Measurements from ENCODE around the gene VDAC2. TPM values are rescaled to one million over a fixed set of nuclear protein-coding genes. Genes with fewer than 3 reads are reported as not detected.

The VDAC2 gene
- 100 to 1,000 TPM; 314 to 546 (median 399) TPM for total RNA-seq
- polyA plus RNA-seq, result 100 to 1,000 TPM; 391 to 770 (median 432) TPM
- long read RNA-seq, donor 1, transcript VDAC2-203 (10 exons, 1,557 nt), result major isoform, 286 of 298 reads
- long read RNA-seq, donor 1, partial matches to known transcripts, result 6 of 298 reads
- long read RNA-seq, donor 1, other reads (novel, unspliced or antisense), result 6 of 298 reads
- long read RNA-seq, donor 2, transcript VDAC2-203 (10 exons, 1,557 nt), result major isoform, 567 of 613 reads
- long read RNA-seq, donor 2, partial matches to known transcripts, result 29 of 613 reads
- long read RNA-seq, donor 2, other reads (novel, unspliced or antisense), result 17 of 613 reads

- WGBS, 3 donors, result 0% methylated on average over 40 to 80 of the region's 80 CpGs
- peaks cover 55% of the 10 kb centered on the region for H3K4me1 ChIP-seq
Measured at GRCh38 chr10:75210282-75211006, at the start of gene VDAC2. VDAC2 (plus strand) TSS chr10:75210796; CDS start chr10:75211159, 363 bp downstream.

GRCh38 chr10:75165684-75166622, 44.6 kb upstream of the VDAC2 start:
- H3K27me3 ChIP-seq (ENCODE audit: insufficient read depth in 3 of 3, low read length in 2 of 3), result no peaks in the 10 kb centered on the region
- peaks cover 0 to 40% of the 10 kb centered on the region in 2 donors for H3K36me3 ChIP-seq (ENCODE audit: insufficient read depth in 1 of 2, low read depth in 1 of 2)
- H3K4me1 ChIP-seq, result peaks cover 39% of the 10 kb centered on the region
- H3K9me3 ChIP-seq, result no peaks in the 10 kb centered on the region
- ATAC-seq (no peak), DNase-seq (no peak)
- H3K4me3 ChIP-seq, result no peak overlapping the region
- 74 to 84% (median 78%) methylated on average over 2 of the region's 2 CpGs for WGBS, 3 donors
- no peak for TF ChIP-seq CTCF (IDR thresholded peaks at IDR 0.05)
- intact Hi-C loops (cut with DNase I), result no loop called here
- peak overlapping the region; percentile 47 for H3K27ac ChIP-seq

More at GRCh38 chr10:75210282-75211006, at the start of gene VDAC2:
- peak; percentile 94 to 97 (median 95) for ATAC-seq
- H3K36me3 ChIP-seq (ENCODE audit: insufficient read depth in 1 of 2, low read depth in 1 of 2), result peaks cover 3 to 39% of the 10 kb centered on the region in 2 donors
- intact Hi-C loops (cut with DNase I), result loop anchor here (2.0 to 5.0 kb wide), 2 partner anchors 98 to 100 kb away; partner anchors contain the start of gene SAMD8 (in 2 of the 2)
- H3K4me3 ChIP-seq, result peak within 1 kb of the TSS; percentile 97
- H3K9me3 ChIP-seq, result no peaks in the 10 kb centered on the region
- peak within 1 kb of the TSS; percentile 100 for H3K27ac ChIP-seq
- no peaks in the 10 kb centered on the region for H3K27me3 ChIP-seq (ENCODE audit: insufficient read depth in 3 of 3, low read length in 2 of 3)
- TF ChIP-seq CTCF (IDR thresholded peaks at IDR 0.05), result no peak
- DNase-seq, result peak; percentile 92 to 97

- DNase-seq (no peak), ATAC-seq (no peak)
- Histone ChIP-seq H3K4me1 (peaks cover 39% of the 10 kb centered on the region), H3K9me3 (no peaks in the 10 kb centered on the region), H3K27ac (peak overlapping the region; percentile 47), H3K36me3 (ENCODE audit: insufficient read depth in 1 of 2, low read depth in 1 of 2) (peaks cover 0 to 45% of the 10 kb centered on the region in 2 donors), H3K4me3 (no peak overlapping the region), H3K27me3 (ENCODE audit: insufficient read depth in 3 of 3, low read length in 2 of 3) (no peaks in the 10 kb centered on the region)
- WGBS, 3 donors, result 86 to 97% (median 94%) methylated on average over 1 of the region's 1 CpG
- intact Hi-C loops (cut with DNase I), result no loop called here
- no peak for TF ChIP-seq CTCF (IDR thresholded peaks at IDR 0.05)
Measured at GRCh38 chr10:75166623-75166972, 44.0 kb upstream of the VDAC2 start.

- Histone ChIP-seq H3K9me3 (no peaks in the 10 kb centered on the region), H3K36me3 (ENCODE audit: insufficient read depth in 1 of 2, low read depth in 1 of 2) (peaks cover 0 to 48% of the 10 kb centered on the region in 2 donors), H3K27me3 (ENCODE audit: insufficient read depth in 3 of 3, low read length in 2 of 3) (no peaks in the 10 kb centered on the region), H3K27ac (peak overlapping the region; percentile 62), H3K4me3 (no peak overlapping the region), H3K4me1 (peaks cover 38% of the 10 kb centered on the region)
- DNase-seq (no peak), ATAC-seq (no peak)
- 59 to 83% (median 70%) methylated on average over 6 of the region's 6 CpGs for WGBS, 3 donors
- intact Hi-C loops (cut with DNase I), result no loop called here
- no peak for TF ChIP-seq CTCF (IDR thresholded peaks at IDR 0.05)
Measured at GRCh38 chr10:75168275-75168674, 42.3 kb upstream of the VDAC2 start.
